ENCODE measurements around the gene ATP2B2. TPM values are rescaled to one million over a fixed set of nuclear protein-coding genes. Genes with fewer than 3 reads are reported as not detected.
A peak's percentile ranks its signal among the peaks of the same experiment; 100 is the strongest.
"Not testable (repeated sequence)": the region's sequence is repeated elsewhere in the genome, so short reads cannot be mapped to it uniquely, and the experiment has no call there.

The ATP2B2 gene
- total and polyA plus RNA-seq, 9 of the 15 experiments (the other 6 are each of a cell fraction or from before 2014, with no cell fraction given), result 0.06 TPM; not detected in 8

GRCh38 chr3:10540347-10540746 is 35.0 kb upstream of the ATP2B2 start:
- H3K79me2 ChIP-seq (ENCODE audit: control insufficient read depth, insufficient read depth, low read length); BruUV-seq (replicated peaks); H4K20me1 ChIP-seq (replicated peaks; ENCODE audit: control insufficient read depth, insufficient read depth, low read length); H3K9me3 ChIP-seq (replicated peaks; ENCODE audit: control insufficient read depth, insufficient read depth, low read depth, low read length); FAIRE-seq; DNase-seq (ENCODE audit: extremely low read depth in 1 of 4, low spot score in 3 of 4); H3K4me3 ChIP-seq; in situ Hi-C loops (cut with MboI); H3K27ac ChIP-seq (ENCODE audit: extremely low read depth, low read depth, low read length); H3K27me3 ChIP-seq (ENCODE audit: control insufficient read depth in 2 of 2, insufficient read depth in 2 of 2, low read length in 2 of 2); ATAC-seq; H3K36me3 ChIP-seq (ENCODE audit: control insufficient read depth, insufficient read depth, low read length); H3K4me1 ChIP-seq (replicated peaks in 1 of 2; ENCODE audit: control insufficient read depth in 2 of 2, insufficient read depth in 2 of 2, low read length in 2 of 2); H3K9ac ChIP-seq (ENCODE audit: insufficient read depth in 1 of 2, low read depth in 2 of 2, low read length in 2 of 2); intact Hi-C loops (cut with micrococcal nuclease); H3K4me2 ChIP-seq (ENCODE audit: insufficient read depth, low read length); H2AFZ ChIP-seq (ENCODE audit: low read depth, low read length); POLR2A ChIA-PET; CTCF ChIA-PET (ENCODE audit: low intra/inter-chr PET ratio); H3K9me1 ChIP-seq (ENCODE audit: control insufficient read depth, insufficient read depth, low read length): not testable (repeated sequence)
- WGBS (ENCODE audit: insufficient coverage, low coverage, missing lambda C conversion rate), result 0% methylated on average over 5 of the region's 6 CpGs
- peak; percentile 56 for TF ChIP-seq ZNF146 (CRISPR knock-in tag; IDR thresholded peaks at IDR 0.05; ENCODE audit: unreplicated experiment)

GRCh38 chr3:10534066-10534465 is 28.7 kb upstream of the ATP2B2 start:
- ChIA-PET POLR2A (no interaction called here), CTCF (ENCODE audit: low intra/inter-chr PET ratio) (no interaction called here)
- in situ Hi-C loops (cut with MboI), result no loop called here
- Histone ChIP-seq H2AFZ (ENCODE audit: low read depth, low read length) (no peak overlapping the region), H3K79me2 (ENCODE audit: control insufficient read depth, insufficient read depth, low read length) (no peaks in the 10 kb centered on the region), H3K27ac (ENCODE audit: extremely low read depth, low read depth, low read length) (no peak overlapping the region), H3K9ac (ENCODE audit: insufficient read depth in 1 of 2, low read depth in 2 of 2, low read length in 2 of 2) (no peak overlapping the region), H3K27me3 (ENCODE audit: control insufficient read depth in 2 of 2, insufficient read depth in 2 of 2, low read length in 2 of 2) (peaks cover 11 to 36% of the 10 kb centered on the region in 2 experiments), H4K20me1 (replicated peaks; ENCODE audit: control insufficient read depth, insufficient read depth, low read length) (peaks cover 6% of the 10 kb centered on the region; the same call in 1 of the 2 replicates), H3K36me3 (ENCODE audit: control insufficient read depth, insufficient read depth, low read length) (no peaks in the 10 kb centered on the region), H3K4me2 (ENCODE audit: insufficient read depth, low read length) (no peak overlapping the region), H3K4me1 (replicated peaks in 1 of 2; ENCODE audit: control insufficient read depth in 2 of 2, insufficient read depth in 2 of 2, low read length in 2 of 2) (no peaks in the 10 kb centered on the region), H3K4me3 (no peak overlapping the region), H3K9me3 (replicated peaks; ENCODE audit: control insufficient read depth, insufficient read depth, low read depth, low read length) (no peaks in the 10 kb centered on the region), H3K9me1 (ENCODE audit: control insufficient read depth, insufficient read depth, low read length) (no peaks in the 10 kb centered on the region)
- intact Hi-C loops (cut with micrococcal nuclease), result no loop called here
- no peak for FAIRE-seq
- TF ChIP-seq PRDM10 (IDR thresholded peaks at IDR 0.05; ENCODE audit: partially characterized antibody) (no peak), POLR3G (IDR thresholded peaks at IDR 0.05; ENCODE audit: extremely low read depth, insufficient read length, insufficient replicate concordance) (no peak)
- no peak for ATAC-seq
- no peak for DNase-seq (ENCODE audit: extremely low read depth in 1 of 4, low spot score in 3 of 4)
- BruUV-seq (replicated peaks), result no TSS peak
- 0% methylated on average over 4 of the region's 4 CpGs for WGBS (ENCODE audit: insufficient coverage, low coverage, missing lambda C conversion rate)
